HG03354 (cell line): Measurements from ENCODE around the gene MAGI2.

Source experiments
- ATAC-seq: cut with Tn5 transposase; IDR thresholded peaks from one replicate; pipeline ENCODE4 v1.9.1; 2021; ENCODE audit warnings: mild to moderate bottlenecking; ENCODE audit not compliant: unreplicated experiment, poor library complexity, severe bottlenecking

Gene MAGI2

DNA sequence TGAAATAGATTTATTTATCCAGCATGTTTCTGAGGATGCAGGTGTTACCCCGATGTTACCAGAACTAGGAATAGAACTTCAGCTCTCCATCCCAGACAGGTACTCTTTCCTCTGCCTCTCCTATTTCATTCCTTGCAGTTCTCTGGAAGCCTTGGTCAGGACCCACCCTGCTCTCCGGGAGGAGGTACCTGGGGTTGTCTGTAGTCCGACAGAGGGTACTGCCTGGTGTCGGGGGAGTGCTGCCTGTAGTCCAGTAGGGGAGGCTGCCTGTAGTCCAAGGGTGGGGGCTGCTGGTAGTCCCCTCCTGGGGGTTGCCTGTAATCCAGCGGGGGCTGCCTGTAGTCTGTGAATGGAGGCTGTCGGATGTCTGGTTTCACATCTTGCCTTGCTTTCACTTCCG lies 1326.5 kb downstream of the MAGI2 start:
- no peak for ATAC-seq

DNA sequence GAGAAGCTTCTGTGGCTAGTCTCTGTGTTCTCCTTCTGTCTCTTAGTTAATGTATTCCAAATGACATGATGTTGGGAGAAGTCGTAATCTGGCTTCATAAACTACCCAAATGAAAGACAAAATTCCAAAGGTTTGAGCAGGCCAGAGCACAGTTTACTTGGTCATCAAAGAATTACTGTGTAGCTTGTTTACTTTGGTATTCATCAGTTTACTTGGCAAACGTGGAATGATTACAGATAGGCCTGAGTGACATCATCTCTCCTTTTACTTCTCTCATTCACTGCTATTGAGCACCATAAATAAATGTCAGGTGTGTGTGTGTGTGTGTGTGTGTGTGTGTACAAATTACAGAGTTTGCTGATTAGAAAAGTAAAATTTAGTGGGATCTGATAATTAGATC lies 1327.6 kb downstream of the MAGI2 start:
- ATAC-seq = no peak

DNA sequence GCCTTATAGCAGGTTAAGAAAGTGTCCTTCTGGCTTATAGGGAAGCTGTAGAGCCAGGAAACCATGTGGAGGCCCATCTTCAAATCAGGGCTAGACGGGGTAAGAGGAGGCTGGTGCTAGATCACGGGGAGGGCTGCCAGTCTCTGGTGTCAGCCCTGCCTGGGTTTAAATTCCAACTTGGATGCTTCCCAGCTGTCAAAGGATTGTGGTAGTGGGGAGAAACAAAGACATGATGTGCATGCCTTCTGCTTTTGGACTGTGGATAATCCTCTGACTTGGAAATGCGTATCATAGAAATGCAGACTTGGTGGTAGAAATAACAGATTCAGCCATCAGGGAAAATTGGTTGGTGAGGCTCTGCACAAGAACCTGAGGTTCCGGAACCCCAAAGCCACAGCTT lies 1329.3 kb downstream of the MAGI2 start:
- ATAC-seq = no peak

- ATAC-seq = no peak
These were observed 1331.6 kb downstream of the MAGI2 start for GRCh38 chr7:78121888-78122287.

- no peak for ATAC-seq
These were observed 1335.0 kb downstream of the MAGI2 start for GRCh38 chr7:78118470-78118869.

DNA sequence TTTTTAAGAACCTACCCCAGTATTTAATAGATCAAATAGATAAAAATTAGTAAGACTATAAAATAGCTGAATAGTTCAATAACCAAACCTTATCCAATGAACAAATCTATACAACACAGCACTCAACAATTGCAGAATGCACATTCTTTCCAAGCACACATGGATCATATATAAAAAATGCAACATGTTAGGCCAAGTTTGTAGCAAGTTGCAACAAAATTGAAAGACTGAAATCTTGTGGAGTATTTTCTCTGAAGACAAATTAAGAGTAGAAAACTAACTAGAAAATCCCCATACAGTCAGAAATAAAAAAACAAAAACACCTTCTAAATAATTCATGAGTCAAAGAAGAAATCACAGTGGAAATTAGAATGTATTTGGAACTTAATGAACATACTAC lies 1337.6 kb downstream of the MAGI2 start:
- ATAC-seq = no peak

DNA sequence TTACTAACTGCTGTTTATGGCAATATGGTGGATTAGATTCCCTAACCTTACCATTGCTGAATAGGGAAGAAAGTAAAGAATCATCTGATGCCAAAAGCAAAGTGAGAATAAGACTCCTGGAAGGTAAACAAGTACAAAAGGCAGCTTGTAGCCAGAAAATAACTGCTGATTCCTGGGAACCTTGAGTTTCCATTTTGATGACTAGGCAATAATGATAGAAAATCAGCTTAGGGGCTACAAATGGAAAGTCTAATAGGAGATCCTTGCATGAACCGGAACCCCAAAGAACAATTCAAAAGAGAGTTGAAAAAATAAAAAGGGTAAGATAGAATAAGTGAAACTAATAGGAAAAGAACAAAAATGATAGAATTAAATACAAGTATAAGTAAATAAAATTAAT lies 1338.5 kb downstream of the MAGI2 start:
- no peak for ATAC-seq

- ATAC-seq = no peak
These were observed 1341.0 kb downstream of the MAGI2 start for GRCh38 chr7:78112488-78112887.

- no peak for ATAC-seq
These were observed 1342.1 kb downstream of the MAGI2 start for GRCh38 chr7:78111386-78111785.

DNA sequence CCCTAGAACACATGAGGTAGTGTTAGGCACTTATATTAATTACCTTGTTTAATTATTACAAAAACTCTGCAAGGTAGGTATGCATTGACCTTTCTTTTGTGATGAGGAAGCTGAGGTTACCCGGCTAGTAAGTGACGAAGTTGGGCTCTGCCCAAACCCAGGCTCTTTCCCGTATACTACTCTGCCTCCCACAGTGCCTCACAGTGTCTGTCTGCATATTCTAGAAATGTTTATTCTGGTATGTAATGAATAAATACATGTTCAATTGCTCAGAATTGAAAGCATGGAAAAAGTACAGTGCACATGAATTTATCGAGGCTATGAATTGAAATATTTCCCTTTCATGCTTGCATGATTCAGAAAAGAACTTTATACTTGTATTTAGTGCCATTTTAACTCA lies 1350.0 kb downstream of the MAGI2 start:
- no peak for ATAC-seq

GRCh38 chr7:78101076-78101475 lies 1352.4 kb downstream of the MAGI2 start:
- no peak for ATAC-seq

- ATAC-seq = no peak
These were observed 1353.6 kb downstream of the MAGI2 start for GRCh38 chr7:78099715-78100394.

GRCh38 chr7:78095549-78095948 lies 1357.9 kb downstream of the MAGI2 start:
- no peak for ATAC-seq

DNA sequence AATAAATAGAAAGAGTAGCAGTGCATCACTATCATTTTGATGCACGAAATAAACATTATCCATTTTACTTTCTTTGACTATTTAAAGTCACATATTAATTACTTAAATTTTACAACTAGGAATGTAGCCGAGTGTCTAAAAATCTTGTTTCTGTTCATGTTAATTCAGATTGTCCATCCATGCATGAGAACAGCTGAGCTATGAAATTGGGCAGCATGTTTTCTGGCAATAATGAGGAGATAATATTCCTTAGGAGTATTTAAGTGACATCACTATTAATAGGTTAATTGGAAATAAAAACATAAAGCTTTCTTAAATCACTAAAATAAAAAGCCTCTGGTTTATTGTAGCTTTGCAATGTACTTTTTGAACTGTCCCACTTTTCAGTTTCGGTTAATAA lies 1361.1 kb downstream of the MAGI2 start:
- ATAC-seq = no peak

- no peak for ATAC-seq
These were observed 1362.9 kb downstream of the MAGI2 start for GRCh38 chr7:78090616-78091015.

DNA sequence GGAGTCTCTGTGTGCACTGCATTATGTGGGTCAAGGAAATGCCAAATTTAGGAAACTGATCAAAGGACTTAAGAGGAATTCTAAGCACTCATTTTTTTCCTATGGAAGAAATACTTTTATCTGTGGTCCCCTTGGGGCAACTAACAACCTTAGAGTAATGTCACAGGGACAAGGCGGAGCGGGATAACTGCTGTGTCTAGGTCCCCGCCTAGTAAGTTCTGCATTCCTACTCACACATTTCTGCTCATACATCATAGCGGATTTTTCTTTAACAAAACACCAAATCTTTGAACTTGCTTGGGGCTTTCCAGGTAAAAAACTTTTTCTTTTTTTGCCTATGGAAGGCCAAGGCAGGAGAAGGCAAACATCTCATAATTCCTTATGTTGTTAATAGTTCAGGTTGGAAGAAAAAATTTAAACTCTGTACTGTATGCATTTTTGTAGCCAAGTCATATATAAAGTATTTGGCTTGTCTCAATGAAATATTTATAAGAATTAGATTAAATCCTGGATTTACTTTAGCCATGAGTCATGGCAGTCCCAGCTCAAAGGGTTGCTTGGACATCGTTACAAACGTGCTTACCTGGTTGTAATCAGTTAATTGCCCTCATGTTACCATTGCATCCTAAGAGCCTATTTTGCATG lies 1369.9 kb downstream of the MAGI2 start:
- no peak for ATAC-seq

DNA sequence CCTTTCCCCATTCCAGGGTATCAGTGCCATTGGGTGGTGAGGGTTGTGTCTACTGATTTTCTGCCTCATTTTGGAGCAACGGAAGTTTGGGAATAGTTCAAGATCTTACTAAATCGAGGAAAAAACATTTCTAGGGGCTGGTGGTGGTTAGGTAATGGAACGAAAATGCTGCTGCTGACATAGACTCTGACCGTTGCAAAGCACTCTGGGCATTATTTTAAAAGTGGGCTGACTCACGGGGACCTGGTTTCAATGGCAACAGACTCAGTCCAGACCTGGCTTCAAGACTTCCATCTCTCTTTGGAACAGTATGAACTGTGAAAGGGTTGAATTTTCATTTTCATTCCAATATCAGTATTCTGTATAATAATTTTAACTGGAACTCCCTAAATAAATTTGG lies 1370.9 kb downstream of the MAGI2 start:
- no peak for ATAC-seq

GRCh38 chr7:78081888-78082287 lies 1371.6 kb downstream of the MAGI2 start:
- no peak for ATAC-seq

GRCh38 chr7:78081344-78081743 lies 1372.1 kb downstream of the MAGI2 start:
- ATAC-seq = no peak

GRCh38 chr7:78080811-78081210 lies 1372.7 kb downstream of the MAGI2 start:
- ATAC-seq = no peak

GRCh38 chr7:78080241-78080640 lies 1373.2 kb downstream of the MAGI2 start:
- no peak for ATAC-seq

DNA sequence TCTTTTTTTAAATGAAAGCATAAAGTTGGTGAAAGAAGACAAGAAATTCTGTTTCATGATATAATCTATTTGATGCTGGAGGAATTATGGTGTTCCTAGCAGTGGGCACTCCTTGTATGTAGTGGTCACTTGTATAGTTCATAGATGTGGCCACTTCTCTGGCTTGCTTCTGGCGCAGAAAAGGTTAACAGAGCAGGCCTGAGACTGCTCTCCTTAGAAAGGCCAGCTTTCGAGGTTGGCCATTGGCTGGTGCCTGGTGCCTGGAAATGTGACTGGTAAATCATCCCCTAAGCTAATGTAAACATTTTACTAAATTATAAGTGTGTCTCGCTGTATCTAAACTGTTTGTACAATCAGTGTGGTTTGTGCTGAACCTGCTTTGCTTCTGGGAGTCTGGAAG lies 1378.8 kb downstream of the MAGI2 start:
- no peak for ATAC-seq
